ENCODE measurements around the gene WHRN.
A peak's percentile ranks its signal among the peaks of the same experiment; 100 is the strongest.

The WHRN gene

DNA sequence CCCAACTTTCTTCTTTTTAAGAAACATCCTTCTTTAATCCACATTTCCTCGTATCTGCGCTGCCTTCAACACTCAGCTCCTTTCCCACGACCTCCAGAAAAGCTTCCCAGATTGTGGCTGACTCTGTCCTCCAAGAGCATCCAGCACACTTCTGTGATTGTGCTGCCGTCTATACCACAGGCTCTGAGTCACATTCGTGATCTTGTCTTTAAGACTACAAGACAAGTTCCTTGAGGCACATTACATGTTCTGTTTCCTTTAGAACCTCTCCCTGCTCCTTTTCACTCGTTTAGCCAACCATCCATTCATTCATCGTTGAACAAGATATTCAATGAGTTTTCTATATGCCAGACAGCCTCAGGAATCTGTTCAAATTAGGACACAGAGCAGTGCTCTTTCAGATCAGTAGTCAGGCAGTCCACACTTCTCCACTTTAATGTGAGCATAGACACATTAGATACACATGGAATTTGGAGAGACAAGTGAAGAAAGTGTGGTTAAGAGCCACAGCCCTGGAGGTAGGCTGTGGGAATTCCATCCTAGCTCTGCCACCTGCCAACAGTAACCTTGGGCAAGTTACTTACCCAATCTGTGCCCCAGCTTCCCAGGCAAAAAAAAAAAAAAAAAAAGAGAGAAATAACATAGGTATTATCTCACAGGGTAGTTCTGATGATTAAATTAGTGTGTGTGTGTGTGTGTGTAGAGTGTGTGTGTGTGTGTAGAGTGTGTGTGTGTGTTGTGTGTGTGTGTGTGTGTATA, 18.9 kb downstream of the WHRN start:
- TF ChIP-seq, protein P1, sequence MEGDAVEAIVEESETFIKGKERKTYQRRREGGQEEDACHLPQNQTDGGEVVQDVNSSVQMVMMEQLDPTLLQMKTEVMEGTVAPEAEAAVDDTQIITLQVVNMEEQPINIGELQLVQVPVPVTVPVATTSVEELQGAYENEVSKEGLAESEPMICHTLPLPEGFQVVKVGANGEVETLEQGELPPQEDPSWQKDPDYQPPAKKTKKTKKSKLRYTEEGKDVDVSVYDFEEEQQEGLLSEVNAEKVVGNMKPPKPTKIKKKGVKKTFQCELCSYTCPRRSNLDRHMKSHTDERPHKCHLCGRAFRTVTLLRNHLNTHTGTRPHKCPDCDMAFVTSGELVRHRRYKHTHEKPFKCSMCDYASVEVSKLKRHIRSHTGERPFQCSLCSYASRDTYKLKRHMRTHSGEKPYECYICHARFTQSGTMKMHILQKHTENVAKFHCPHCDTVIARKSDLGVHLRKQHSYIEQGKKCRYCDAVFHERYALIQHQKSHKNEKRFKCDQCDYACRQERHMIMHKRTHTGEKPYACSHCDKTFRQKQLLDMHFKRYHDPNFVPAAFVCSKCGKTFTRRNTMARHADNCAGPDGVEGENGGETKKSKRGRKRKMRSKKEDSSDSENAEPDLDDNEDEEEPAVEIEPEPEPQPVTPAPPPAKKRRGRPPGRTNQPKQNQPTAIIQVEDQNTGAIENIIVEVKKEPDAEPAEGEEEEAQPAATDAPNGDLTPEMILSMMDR (IDR thresholded peaks at IDR 0.05; ENCODE audit: insufficient read depth, low read depth, low read length, missing control alignments) = no peak
- H3K4me3 ChIP-seq (ENCODE audit: low read depth, low read length) = no peak overlapping the region
- no peak for DNase-seq (ENCODE audit: low read depth)

DNA sequence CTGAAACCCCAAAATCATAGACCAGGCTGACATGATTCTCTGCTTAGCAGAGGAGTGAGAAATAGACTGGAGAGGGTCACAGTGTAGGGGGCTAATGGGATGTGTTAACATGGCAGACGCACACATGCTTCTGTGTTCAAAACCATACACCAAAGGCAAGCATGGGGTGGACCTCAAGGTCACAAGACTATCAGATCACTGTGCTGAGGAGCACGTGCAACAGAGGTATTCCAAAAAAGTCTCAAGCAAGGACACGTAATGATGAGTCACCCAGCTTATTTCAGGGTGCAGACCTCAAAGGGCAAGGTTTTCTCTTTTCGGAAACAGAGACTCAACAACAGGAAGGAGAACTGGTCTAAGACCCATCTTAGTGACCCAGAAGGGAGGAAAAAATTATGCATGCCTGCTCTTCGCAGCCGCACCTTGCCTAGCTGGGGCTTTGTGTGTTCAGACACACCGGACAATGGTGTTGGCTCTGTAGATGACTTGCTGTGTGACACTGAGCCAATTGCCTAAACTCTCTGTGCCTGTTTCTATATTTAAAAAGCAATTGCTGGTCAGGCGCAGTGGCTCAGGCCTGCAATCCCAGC, 20.3 kb downstream of the WHRN start:
- DNase-seq (ENCODE audit: low read depth) = peak; percentile 82
- H3K4me3 ChIP-seq (ENCODE audit: low read depth, low read length) = no peak overlapping the region

DNA sequence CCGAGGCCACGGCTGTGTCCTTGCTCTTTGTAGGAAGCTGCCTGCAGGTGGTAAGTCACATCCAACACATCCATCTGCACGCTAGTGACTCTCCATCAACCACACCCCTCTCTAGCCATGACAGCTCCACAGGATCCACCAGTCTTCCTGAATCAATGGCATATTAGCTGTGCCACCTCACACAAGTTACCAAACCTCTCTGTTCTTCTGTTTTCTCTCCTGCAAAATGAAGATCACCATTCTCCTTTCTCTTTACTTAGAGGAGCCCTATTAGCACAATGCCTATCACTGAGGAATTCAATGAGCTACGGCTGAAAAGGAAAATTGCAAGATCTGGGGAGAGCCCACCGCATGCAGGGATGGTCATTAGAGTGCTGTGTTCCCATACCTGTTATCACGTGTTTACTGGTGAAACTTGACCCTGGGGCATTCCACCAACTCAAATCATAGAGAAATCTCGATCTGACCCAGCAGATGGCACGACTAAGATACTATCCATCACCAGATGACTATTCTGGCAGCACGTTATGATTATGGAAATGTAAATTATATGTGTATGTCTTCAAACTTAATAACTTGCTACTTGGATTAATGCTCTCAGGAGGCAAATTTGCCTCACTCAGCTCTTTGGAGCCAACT, 20.9 kb downstream of the WHRN start:
- peak; percentile 31 for DNase-seq (ENCODE audit: low read depth)

More for the DNA sequence above, 20.3 kb downstream of the WHRN start:
- TF ChIP-seq, protein P1 (IDR thresholded peaks at IDR 0.05; ENCODE audit: insufficient read depth, low read depth, low read length, missing control alignments) = no peak

DNA sequence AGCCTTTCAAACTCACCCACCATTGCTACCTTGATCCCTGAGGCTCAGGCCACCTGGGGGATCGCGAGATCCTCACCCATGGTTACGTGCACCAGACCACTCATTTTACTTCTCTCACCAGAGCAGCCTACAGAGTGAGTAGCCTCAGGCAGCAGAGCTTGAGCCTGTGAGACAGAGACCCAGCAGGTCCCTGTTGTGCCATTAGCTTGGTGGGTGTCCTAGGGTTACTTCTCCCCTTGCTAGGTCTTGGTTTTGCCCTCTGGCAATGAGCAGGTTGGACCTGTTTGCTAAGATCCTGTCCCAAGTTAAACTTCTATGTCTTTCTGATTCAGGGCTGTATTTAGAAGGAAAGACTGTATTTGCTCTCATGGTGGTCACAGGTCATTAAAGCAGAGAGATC, 21.8 kb downstream of the WHRN start:
- no peak overlapping the region for H3K4me3 ChIP-seq (ENCODE audit: low read depth, low read length)
- TF ChIP-seq, protein P1 (IDR thresholded peaks at IDR 0.05; ENCODE audit: insufficient read depth, low read depth, low read length, missing control alignments) = no peak
- DNase-seq (ENCODE audit: low read depth) = no peak

More for the DNA sequence above, 20.9 kb downstream of the WHRN start:
- TF ChIP-seq, protein P1 (IDR thresholded peaks at IDR 0.05; ENCODE audit: insufficient read depth, low read depth, low read length, missing control alignments) = no peak
- no peak overlapping the region for H3K4me3 ChIP-seq (ENCODE audit: low read depth, low read length)

DNA sequence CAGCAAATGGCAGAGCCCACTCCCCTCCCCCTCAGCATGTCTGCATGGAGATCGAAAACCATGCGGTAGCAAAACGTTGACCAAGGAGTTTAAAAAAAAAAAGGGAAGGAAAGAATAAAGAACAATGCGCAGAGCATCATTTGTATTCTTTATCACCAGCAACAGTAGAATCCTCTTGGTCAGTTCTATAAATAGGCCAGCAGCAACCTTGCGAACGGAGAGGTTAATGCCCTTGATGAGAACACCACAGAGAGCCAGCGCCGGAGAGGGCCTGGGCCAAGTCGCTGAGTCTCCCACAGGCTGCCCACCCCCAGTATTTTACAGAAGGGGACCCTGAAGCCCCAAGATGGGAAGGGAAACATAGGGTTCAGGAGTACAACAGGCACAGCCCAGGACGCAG, 22.7 kb downstream of the WHRN start:
- H3K4me3 ChIP-seq (ENCODE audit: low read depth, low read length) = no peak overlapping the region
- DNase-seq (ENCODE audit: low read depth) = no peak
- TF ChIP-seq, protein P1 (IDR thresholded peaks at IDR 0.05; ENCODE audit: insufficient read depth, low read depth, low read length, missing control alignments) = no peak

DNA sequence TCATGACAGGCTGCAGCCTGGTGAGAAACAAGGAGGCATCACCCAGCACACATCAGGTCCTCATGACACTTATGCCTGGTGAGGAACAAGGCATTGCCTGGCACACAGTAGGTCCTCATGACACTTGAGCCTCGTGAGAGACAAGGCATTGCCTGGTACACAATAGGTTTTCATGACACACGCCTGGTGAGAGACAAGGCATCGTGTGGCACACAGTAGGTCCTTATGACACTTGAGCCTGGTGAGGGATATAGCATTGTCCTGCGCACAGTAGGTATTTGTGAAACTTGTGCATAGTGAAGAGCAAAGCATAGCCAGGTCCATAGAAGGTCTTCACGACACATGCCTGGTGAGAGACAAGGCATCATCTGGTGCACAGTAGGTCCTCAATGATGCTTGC, 23.5 kb downstream of the WHRN start:
- DNase-seq (ENCODE audit: low read depth) = no peak
- TF ChIP-seq, protein P1 (IDR thresholded peaks at IDR 0.05; ENCODE audit: insufficient read depth, low read depth, low read length, missing control alignments) = no peak
- H3K4me3 ChIP-seq (ENCODE audit: low read depth, low read length) = no peak overlapping the region

All from GM12865 (cell line).